Measurements from ENCODE around the gene FOXF1.

FOXF1 gene

GRCh38 chr16:86534779-86535615 lies 24.7 kb downstream of the FOXF1 start:
- no peak for DNase-seq (ENCODE audit: low spot score)

DNA sequence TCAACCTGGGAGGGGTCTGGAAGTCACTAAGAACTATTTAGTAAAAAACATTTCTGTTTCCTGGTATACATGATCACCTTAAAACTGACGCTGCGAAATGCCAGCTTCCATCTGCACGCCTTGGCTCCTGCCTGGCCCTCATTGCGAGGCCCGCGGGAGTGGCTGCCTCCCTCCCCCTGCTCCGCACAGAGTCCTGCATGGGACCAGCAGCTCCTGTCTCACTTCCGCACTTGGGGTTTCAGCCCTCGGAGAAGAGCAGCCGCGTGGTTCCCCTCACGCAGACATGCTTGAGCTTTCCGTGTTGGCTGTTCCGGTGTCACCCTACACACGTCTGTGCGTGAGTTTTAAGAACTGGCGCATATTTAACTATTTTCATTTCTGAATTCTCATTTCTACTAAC lies 26.3 kb downstream of the FOXF1 start:
- no peak for DNase-seq (ENCODE audit: low spot score)

- no peak for DNase-seq (ENCODE audit: low spot score)
Measured at GRCh38 chr16:86537486-86537885, 27.2 kb downstream of the FOXF1 start.

- DNase-seq (ENCODE audit: low spot score): no peak
Measured at GRCh38 chr16:86538196-86538780, 28.0 kb downstream of the FOXF1 start.

GRCh38 chr16:86540894-86541293 lies 30.6 kb downstream of the FOXF1 start:
- DNase-seq (ENCODE audit: low spot score): no peak

DNA sequence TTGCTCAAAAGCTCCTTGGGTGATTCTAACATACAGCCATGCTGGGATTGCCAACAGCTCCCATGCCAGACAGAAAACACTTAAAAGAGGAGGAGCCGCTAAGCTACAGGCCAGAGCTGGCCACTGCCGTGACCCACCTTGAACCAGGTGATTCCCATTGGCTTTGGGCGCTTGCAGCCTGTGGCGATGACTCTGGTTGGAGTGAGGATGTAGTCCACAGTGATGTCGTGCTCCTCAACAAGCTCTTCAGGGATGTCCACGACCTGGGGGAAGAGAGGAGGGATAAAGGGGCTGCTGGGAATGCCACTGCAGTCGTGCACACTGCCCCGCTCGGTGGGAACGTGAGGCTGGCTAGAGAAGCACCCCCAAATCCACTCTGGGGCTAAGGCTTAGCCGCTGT lies 31.2 kb downstream of the FOXF1 start:
- DNase-seq (ENCODE audit: low spot score): no peak

DNA sequence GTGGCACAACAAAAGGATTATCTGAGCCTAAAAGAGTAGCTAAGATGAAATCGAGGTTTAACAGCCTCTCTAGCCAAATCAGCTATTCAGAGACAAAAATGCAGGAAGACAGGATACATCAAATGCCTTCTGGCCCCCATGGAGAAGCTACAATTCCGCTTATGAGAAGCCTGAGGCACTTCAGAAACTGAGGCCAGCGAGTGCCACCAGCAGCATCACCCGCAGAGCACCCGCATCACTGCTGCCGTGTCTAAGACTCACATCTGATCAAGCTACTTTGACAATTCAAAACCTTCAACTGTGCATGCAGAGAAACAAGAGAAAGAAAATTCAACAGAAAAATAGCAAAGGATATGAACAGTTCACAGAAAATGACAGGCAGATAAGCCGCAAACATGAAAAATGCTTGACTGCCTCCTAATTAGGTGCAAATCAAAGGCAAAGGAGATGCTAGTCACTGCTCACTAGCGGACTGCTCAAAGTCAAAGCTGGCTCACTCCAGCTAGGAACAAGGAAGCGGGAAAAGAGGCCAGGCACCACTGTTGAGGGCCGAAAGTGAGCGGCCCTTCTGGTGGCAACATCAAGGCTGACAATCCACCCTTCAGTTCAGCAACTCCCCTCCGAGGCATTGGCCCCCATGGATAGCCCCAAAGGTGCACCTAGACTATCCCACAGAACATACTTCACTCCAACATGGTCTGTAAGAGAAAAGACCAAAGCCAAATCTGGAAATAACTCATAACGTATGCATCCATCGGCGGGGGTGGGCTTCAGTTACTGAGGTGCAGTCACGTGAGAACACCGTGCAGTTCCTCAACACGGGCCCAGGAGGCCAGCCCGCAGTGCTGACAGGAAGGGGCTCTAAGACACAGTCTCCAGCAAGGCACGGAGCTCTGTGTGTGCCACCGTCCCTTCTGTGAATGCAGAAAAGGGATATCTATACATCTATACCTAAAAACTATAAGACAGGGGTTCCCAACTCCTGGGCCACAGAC lies 32.7 kb downstream of the FOXF1 start:
- DNase-seq (ENCODE audit: low spot score): no peak

DNA sequence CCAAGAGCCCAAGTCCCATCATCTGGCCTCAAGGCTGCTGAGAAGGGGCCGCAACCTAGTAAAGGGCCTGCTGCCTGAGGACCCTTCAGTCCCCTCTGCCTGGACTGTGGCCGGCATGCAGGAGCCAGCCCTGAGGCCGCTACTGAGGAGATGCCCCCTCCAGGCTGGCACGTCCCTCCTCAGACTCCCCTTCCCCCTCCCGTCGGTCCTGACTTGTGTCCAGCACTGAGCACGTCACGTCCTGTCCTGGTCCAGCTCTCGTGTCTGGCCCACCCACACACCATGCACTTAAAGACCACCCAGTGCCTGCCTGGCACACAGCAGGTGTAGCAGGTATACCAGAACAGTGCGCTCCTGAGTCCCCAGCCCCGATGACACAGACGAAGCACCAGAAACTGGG lies 35.2 kb downstream of the FOXF1 start:
- DNase-seq (ENCODE audit: low spot score): no peak

DNA sequence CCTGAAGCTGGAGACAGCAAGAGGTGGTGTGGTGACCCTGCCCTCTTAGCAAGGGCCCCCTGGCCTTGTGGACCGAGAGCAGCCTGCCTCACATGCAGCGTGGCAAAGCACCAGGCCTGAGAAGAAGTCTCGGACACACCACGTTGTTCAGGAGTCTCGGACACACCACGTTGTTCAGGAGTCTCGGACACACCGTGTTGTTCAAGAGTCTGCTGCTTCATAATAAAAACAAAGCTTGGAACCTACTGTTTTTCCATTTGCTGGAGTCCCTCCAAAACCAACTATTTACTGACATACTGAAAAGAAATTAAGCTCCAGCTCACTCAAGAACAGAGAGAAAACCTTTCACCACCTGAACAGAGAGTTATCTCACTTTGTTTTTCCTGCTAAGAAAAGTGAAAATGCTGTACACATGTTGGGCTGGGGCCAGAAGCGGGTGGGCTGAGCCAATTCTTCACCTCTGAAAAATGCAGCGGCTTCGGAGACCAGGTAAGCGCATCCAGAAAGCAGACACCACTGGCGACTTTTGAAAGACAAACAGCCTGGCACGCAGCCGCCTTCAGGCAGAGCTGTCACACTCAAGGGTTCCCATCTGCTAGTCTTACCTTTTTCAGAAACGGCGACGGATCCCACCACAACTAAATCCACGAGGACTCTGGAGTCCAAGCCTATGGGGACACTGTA lies 35.8 kb downstream of the FOXF1 start:
- no peak for DNase-seq (ENCODE audit: low spot score)

GRCh38 chr16:86546638-86547013 lies 36.3 kb downstream of the FOXF1 start:
- no peak for DNase-seq (ENCODE audit: low spot score)

DNA sequence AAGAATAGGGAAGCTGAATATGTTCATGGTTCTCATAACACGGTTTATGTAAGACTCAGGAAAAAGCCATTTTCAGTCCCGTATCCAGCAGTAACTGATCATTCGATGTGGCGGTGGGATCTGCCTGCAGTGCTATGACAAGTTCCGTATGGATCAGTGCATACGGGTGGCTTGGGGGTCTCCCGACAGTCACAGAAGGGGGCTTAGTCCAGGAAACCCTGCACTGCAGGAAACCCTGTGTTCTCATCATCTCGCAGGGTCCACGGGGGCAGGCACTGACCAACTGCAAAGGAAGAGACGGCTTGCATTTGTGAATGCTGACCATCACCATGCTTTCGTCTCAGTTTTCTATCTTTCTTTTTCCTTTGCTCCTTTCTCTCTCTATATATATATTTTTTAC lies 37.0 kb downstream of the FOXF1 start:
- DNase-seq (ENCODE audit: low spot score): no peak

GRCh38 chr16:86549076-86549892 lies 39.0 kb downstream of the FOXF1 start:
- no peak for DNase-seq (ENCODE audit: low spot score)

- DNase-seq (ENCODE audit: low spot score): no peak
Measured at GRCh38 chr16:86549893-86550190, 39.5 kb downstream of the FOXF1 start.

DNA sequence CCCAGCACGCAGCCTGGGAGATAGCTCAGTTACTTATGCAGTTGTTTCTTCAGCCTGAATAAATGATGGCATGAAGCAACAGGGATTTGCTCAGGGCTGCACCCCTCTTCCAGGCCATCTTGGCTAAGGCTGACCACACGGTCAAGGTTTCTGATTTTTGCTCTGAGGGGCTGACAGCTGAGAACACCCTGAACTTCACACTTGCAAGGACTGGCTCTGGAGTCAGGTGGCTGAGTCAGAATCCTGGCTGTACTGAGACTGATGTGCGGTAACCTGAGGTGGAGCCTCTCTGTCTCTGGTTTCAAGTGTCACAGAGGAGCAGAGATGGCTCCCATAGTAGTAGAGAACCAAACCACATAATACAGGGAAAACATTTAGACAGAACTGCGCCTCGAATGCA lies 40.0 kb downstream of the FOXF1 start:
- no peak for DNase-seq (ENCODE audit: low spot score)

DNA sequence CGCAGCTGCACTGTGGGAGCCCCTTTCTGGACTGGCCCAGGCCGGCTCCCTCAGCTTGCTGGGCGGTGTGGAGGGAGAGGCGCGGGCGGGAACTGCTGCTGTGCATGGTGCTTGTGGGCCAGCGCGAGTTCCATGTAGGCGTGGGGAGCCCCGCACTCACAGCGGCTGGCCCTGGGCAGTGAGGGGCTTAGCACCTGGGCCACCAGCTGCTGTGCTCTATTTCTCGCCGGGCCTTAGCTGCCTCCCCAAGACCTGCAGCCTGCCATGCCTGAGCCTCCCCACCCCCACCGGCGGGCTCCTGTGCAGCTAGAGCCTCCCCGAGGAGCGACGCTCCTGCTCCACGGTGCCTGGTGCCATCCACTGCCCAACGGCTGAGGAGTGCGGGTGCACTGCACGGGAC lies 43.0 kb downstream of the FOXF1 start:
- no peak for DNase-seq (ENCODE audit: low spot score)

DNA sequence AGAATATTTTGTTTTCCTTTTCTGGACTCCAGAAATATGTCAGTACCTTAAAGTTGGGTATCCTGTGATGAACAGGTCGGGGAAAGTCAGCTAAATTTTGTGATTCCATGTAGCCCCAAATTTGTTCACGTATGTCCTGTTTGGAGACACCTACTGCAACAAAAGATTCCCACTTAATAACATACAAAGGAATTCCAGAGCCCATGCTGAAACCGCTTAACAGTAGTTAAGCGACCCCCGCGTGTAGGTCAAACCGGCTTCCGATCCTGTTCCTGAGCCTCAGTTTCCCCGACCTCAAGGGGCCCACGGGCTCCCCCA lies 44.2 kb downstream of the FOXF1 start:
- DNase-seq (ENCODE audit: low spot score): peak; percentile 7

DNA sequence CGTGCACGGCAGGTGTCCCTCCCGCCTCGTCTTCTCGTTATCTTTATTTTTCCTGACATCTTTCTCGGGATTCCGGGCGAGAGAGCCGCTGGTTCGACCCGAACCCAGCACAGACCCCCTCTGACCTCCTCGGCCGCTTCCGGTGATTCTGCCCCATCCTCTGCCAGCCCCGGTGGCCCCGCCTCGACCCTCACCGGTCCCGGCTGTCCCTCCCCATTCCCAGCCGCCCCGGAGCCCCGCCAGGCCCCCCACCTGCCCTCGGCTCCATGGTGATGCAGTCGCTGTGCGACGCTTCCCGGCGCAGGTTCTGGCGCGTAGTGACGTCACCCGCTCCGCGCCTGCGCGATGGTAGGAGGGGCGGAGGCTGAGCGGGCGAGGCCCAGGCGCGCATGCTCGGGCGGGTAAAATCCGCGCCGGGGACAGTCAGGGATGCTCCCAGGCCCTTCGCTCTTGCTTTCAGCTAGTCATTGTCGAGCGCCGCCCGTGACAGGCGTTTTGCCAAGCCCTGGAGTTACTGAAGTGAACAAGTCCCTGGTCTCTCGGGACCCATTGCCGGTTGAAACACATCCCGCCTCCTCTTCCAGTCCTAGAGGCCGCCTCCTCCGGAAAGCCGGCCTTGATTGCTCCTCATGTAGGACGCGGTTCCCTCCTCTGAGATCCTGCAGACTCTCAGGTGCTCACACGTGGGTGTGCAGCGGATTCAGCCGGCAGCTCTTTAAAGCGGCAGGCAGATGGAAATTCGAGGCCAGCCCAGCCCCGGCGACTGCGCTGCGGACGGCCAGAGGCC lies 44.8 kb downstream of the FOXF1 start, which contains the start of gene MTHFSD:
Gene MTHFSD (minus strand): TSS at position 319 of the 787 bp plus-strand sequence. CDS start 51 bp downstream, at position 268.
- peak; percentile 92 for DNase-seq (ENCODE audit: low spot score)

DNA sequence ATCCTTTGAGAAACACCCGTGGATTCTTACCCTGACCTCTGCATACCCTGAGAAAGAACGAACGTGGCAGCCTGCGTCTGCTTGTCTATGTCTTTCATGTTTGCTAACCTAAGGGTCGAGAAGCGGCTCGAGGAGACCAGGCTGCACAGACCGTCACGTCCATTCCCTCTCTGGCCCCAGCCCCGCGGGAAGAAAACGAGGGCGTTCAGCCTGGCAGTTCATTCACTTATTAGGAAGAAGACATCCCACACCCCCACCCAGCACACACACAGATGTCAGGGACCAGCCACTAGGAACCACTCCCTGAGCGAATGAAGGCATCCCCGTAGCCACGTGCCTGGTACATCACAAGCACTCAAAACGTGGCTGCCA lies 45.4 kb downstream of the FOXF1 start:
- DNase-seq (ENCODE audit: low spot score): no peak

DNA sequence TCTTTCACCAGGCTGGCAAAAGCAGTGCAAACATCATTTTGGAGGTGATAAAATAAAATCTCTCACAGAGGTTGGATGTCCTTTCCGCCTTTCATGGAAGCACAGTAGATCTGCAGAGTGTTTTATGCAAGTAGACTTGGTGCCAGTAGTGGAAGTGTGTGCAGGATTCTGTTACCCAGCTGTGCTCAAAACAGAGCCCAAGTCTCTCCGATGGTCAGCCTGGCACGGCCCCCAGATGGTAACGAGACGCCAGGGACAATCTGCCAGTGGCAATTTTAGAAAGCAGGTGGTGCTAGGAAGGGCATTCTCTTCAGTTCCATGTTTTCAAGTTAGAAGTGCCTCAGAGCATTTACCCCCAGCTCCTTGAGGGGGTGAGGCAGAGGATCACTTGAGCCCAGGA lies 46.2 kb downstream of the FOXF1 start:
- no peak for DNase-seq (ENCODE audit: low spot score)

- no peak for DNase-seq (ENCODE audit: low spot score)
Measured at GRCh38 chr16:86557587-86557986, 47.3 kb downstream of the FOXF1 start.
